ENCODE measurements around the gene FAM81A. TPM values are rescaled to one million over a fixed set of nuclear protein-coding genes. Genes with fewer than 3 reads are reported as not detected.
"Not testable (repeated sequence)": the region's sequence is repeated elsewhere in the genome, so short reads cannot be mapped to it uniquely, and the experiment has no call there.

The FAM81A gene
- total and polyA plus RNA-seq, 10 donors = 0.77 to 3.0 (median 2.1) TPM

DNA sequence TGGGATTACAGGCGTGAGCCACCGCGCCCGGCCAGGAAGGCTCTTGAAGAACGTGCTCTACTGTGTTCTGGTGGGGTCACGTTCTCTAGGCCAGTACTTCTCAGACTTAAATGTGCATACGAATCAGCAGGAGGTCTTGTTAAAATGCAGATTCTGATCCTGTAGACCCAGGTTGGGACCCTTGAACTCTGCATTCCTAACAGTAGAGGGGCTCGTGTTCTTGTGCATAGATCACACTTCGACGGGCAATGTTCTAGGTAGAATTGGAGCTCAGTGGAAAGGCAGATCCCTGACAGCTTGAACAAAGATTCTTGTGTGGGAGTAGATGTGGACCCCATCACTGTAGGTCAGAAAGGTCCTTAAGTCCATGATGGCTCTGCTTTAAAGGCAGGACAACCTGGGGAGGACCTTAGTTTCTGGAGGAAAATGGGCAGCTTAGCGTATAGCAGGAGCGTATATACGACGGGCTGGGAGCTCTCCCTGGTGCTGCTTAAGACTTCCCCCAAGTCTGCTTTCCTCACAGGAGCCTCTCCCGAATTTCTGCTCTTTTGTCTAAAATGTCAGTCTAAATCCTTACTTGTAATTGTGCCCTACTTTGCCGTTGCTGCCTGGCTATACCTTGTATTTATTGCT, 16.9 kb upstream of the FAM81A start:
- TF ChIP-seq POLR2AphosphoS5 (IDR thresholded peaks at IDR 0.05) = no peak
- no peak for TF ChIP-seq POLR2A (IDR thresholded peaks at IDR 0.05)
- no peak for TF ChIP-seq CTCF (IDR thresholded peaks at IDR 0.05 in 8 of 11, conservative IDR thresholded peaks at IDR 0.05 in 3 of 11)
- Histone ChIP-seq H3K4me3 (no peak overlapping the region), H3K9me3 (no peaks in the 10 kb centered on the region), H3K4me1 (peaks cover 0 to 33% (median 11%) of the 10 kb centered on the region in 6 donors), H3K36me3 (no peaks in the 10 kb centered on the region), H3K27ac (no peak overlapping the region), H3K27me3 (replicated peaks in 1 of 7) (no peaks in the 10 kb centered on the region)
- WGBS, 5 donors = 42 to 50% (median 47%) methylated on average over 10 to 13 of the region's 16 CpGs
- intact Hi-C loops (cut with DNase I; ENCODE audit: low total_unique reads) = no loop called here
- DNase-seq = no peak

DNA sequence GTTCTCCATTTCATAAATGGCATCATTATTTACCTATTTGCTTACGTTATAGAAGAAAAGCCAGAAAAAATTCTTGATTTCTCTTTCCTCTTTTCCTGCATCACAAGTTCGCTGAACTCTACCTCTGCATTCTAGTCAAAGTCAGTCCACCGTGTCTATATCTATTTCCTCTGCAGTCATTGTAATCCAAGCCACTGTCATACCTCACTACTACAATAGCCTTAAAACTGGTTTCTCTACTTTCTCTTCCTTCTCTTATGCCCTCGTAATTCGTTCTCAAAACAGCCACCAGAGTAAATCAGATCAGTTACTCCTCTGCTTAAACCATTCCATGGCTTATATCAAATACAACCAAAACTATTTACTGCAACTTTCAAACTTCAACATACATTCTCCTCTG, 13.4 kb upstream of the FAM81A start:
- Histone ChIP-seq H3K36me3 (no peaks in the 10 kb centered on the region), H3K27ac (no peak overlapping the region), H3K4me3 (no peak overlapping the region), H3K4me1 (peaks cover 0 to 26% (median 3%) of the 10 kb centered on the region in 6 donors), H3K9me3 (peaks cover 0 to 23% (median 16%) of the 10 kb centered on the region in 8 donors), H3K27me3 (replicated peaks in 1 of 7) (no peaks in the 10 kb centered on the region)
- TF ChIP-seq POLR2AphosphoS5 (IDR thresholded peaks at IDR 0.05) = no peak
- TF ChIP-seq POLR2A (IDR thresholded peaks at IDR 0.05) = no peak
- no peak for TF ChIP-seq CTCF (IDR thresholded peaks at IDR 0.05 in 8 of 11, conservative IDR thresholded peaks at IDR 0.05 in 3 of 11)
- intact Hi-C loops (cut with DNase I; ENCODE audit: low total_unique reads) = no loop called here
- DNase-seq = no peak
- WGBS, 5 donors = 40 to 58% (median 46%) methylated on average over 4 to 5 of the region's 5 CpGs

- H3K36me3 ChIP-seq; H3K4me3 ChIP-seq; intact Hi-C loops (cut with DNase I; ENCODE audit: low total_unique reads); H3K27me3 ChIP-seq (replicated peaks in 1 of 7); H3K27ac ChIP-seq; DNase-seq: not testable (repeated sequence)
- Histone ChIP-seq H3K9me3 (peaks cover 0 to 26% (median 18%) of the 10 kb centered on the region in 8 donors), H3K4me1 (peaks cover 0 to 12% (median 0%) of the 10 kb centered on the region in 6 donors)
- 79 to 88% (median 84%) methylated on average over 3 of the region's 3 CpGs for WGBS, 5 donors
Observed at GRCh38 chr15:59428898-59429297, 9.1 kb upstream of the FAM81A start.

DNA sequence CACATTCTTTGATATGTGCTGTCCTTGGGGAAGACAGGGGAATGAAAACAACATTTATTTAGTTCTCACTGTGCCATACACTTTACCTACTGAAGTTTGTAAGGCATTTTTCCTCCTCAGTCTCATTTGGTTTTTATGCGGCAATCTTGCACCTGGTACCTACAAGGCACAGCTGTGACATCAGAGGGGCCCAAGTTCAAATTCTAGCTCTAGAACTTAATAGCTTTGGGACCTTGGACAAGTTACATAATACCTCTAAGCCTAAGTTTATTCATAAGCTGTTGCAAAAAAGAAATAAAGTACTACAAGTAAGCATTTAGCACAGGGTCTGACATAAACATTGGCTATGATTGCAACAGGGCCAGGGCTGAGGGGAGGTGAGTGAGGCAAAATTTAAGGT, 5.6 kb upstream of the FAM81A start:
- peaks cover 0 to 26% (median 18%) of the 10 kb centered on the region in 8 donors for H3K9me3 ChIP-seq
- WGBS, 5 donors = 91 to 100% (median 97%) methylated on average over 1 of the region's 1 CpG
- no peaks in the 10 kb centered on the region for H3K36me3 ChIP-seq
- H3K27me3 ChIP-seq (replicated peaks in 1 of 7) = peaks cover 0 to 37% (median 2%) of the 10 kb centered on the region in 7 donors
- DNase-seq = no peak
- no peak overlapping the region for H3K4me3 ChIP-seq
- intact Hi-C loops (cut with DNase I; ENCODE audit: low total_unique reads) = no loop called here
- no peak for TF ChIP-seq POLR2A (IDR thresholded peaks at IDR 0.05)
- TF ChIP-seq CTCF (IDR thresholded peaks at IDR 0.05 in 8 of 11, conservative IDR thresholded peaks at IDR 0.05 in 3 of 11) = no peak
- no peak for TF ChIP-seq POLR2AphosphoS5 (IDR thresholded peaks at IDR 0.05)
- peaks cover 4 to 13% (median 7%) of the 10 kb centered on the region in 6 donors for H3K4me1 ChIP-seq
- H3K27ac ChIP-seq = no peak overlapping the region
